ENCODE data around the gene ZNF385A. TPM values are rescaled to one million over a fixed set of nuclear protein-coding genes. Genes with fewer than 3 reads are reported as not detected.

The ZNF385A gene
- total and polyA plus RNA-seq, 2 donors (not counting 3 experiments of a cell fraction or from before 2014, with no cell fraction given), result 1.6 to 7.9 TPM

DNA sequence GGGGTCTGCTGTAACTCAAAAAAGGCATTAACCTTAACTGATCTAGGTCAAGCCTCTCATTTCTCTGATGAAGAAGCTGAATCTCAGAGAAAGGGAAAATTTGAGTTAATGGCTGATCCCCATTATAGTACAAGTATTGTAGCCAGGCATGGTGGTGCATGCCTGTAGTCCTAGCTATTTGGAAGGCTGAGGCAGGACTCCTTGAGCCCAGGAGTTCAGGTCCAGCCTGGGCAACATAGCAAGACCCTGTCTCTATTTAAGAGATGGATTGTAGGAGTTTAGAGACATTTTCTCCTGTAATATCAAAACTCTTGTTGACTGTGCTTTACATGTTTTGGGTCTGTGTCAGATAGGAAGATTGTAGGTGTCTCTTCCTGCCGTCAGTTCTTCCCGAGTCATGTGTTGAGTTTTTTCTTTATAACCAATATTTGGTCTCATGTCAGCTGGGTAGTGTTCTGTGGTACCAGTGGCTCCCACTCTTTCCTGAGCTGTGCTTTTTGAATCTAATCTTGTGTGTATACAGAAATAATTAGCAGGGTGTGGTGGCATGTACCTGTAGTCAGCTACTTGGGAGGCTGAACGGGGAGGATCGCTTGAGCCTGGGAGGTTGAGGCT, 51.0 kb downstream of the ZNF385A start:
- no peak overlapping the region for H3K27ac ChIP-seq (ENCODE audit: insufficient read depth, low read depth, low read length)
- no peak overlapping the region for H3K4me3 ChIP-seq (replicated peaks in 1 of 3; ENCODE audit: insufficient read depth in 1 of 3, low read depth in 1 of 3, low read length in 3 of 3)
- dilution Hi-C loops (cut with MboI; ENCODE audit: extremely low pct_ligation_motif_present, low sequenced_read_pairs) (no loop called here), intact Hi-C loops (cut with micrococcal nuclease) (no loop called here)
- no peaks in the 10 kb centered on the region for H3K9me3 ChIP-seq (replicated peaks; ENCODE audit: control insufficient read depth, insufficient read depth, low read length)
- CTCF ChIA-PET, result interaction anchor here (0.8 to 5.4 kb wide), 7 partner anchors 8 to 81 kb away, joined by 3 to 61 read pairs (median 3); partner anchors contain the start of gene COPZ1
- no peak for FAIRE-seq
- H2AFZ ChIP-seq (ENCODE audit: low read depth, low read length), result no peak overlapping the region
- no TSS peak for BruUV-seq (replicated peaks)
- peaks cover 23% of the 10 kb centered on the region for H3K4me1 ChIP-seq (ENCODE audit: control insufficient read depth, extremely low read depth, insufficient read depth, low read length)
- H3K9ac ChIP-seq (replicated peaks; ENCODE audit: extremely low read depth, insufficient read depth, low read length), result no peak overlapping the region
- no peaks in the 10 kb centered on the region for H3K36me3 ChIP-seq (ENCODE audit: control insufficient read depth in 2 of 2, extremely low read depth in 1 of 2, insufficient read depth in 2 of 2, low read length in 2 of 2)
- H3K4me2 ChIP-seq (ENCODE audit: insufficient read depth, low read length), result no peak overlapping the region
- no peak for DNase-seq (ENCODE audit: low read depth, low spot score)
- POLR2A ChIA-PET, result interaction anchor here (0.6 kb wide), 1 partner anchor 9 kb away, joined by 5 read pairs; the partner anchor contains the start of gene COPZ1
- no peaks in the 10 kb centered on the region for H3K9me1 ChIP-seq (replicated peaks; ENCODE audit: control insufficient read depth, extremely low read depth, insufficient read depth, low read length)
- TF ChIP-seq FOS (IDR thresholded peaks at IDR 0.05; ENCODE audit: borderline replicate concordance, insufficient read depth, low read length) (no peak), POLR2A (IDR thresholded peaks at IDR 0.05; ENCODE audit: low read depth, low read length) (no peak), JUN (IDR thresholded peaks at IDR 0.05; ENCODE audit: borderline replicate concordance, insufficient read depth, insufficient read length, low read depth) (no peak), POLR2AphosphoS5 (IDR thresholded peaks at IDR 0.05; ENCODE audit: insufficient read depth, low read depth, low read length) (no peak), EZH2 (IDR thresholded peaks at IDR 0.05; ENCODE audit: borderline replicate concordance, low read depth, low read length, severe bottlenecking) (no peak), MYC (IDR thresholded peaks at IDR 0.05; ENCODE audit: low read depth, low read length) (no peak), GATA2 (IDR thresholded peaks at IDR 0.05; ENCODE audit: insufficient read depth, insufficient read length, low read depth, low read length) (no peak)
- TF ChIP-seq, protein P1, sequence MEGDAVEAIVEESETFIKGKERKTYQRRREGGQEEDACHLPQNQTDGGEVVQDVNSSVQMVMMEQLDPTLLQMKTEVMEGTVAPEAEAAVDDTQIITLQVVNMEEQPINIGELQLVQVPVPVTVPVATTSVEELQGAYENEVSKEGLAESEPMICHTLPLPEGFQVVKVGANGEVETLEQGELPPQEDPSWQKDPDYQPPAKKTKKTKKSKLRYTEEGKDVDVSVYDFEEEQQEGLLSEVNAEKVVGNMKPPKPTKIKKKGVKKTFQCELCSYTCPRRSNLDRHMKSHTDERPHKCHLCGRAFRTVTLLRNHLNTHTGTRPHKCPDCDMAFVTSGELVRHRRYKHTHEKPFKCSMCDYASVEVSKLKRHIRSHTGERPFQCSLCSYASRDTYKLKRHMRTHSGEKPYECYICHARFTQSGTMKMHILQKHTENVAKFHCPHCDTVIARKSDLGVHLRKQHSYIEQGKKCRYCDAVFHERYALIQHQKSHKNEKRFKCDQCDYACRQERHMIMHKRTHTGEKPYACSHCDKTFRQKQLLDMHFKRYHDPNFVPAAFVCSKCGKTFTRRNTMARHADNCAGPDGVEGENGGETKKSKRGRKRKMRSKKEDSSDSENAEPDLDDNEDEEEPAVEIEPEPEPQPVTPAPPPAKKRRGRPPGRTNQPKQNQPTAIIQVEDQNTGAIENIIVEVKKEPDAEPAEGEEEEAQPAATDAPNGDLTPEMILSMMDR (IDR thresholded peaks at IDR 0.05; ENCODE audit: extremely low read depth in 1 of 2, insufficient read depth in 1 of 2, low read depth in 1 of 2, low read length in 2 of 2), result no peak
- TF ChIP-seq, protein P2, sequence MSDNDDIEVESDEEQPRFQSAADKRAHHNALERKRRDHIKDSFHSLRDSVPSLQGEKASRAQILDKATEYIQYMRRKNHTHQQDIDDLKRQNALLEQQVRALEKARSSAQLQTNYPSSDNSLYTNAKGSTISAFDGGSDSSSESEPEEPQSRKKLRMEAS (IDR thresholded peaks at IDR 0.05; ENCODE audit: insufficient read depth, insufficient read length), result no peak
- H3K79me2 ChIP-seq (ENCODE audit: control insufficient read depth, insufficient read depth, low read length), result peaks cover 31% of the 10 kb centered on the region
- H3K27me3 ChIP-seq (ENCODE audit: control insufficient read depth in 2 of 2, insufficient read depth in 2 of 2, low read length in 2 of 2), result no peaks in the 10 kb centered on the region
- no peaks in the 10 kb centered on the region for H4K20me1 ChIP-seq (replicated peaks; ENCODE audit: control insufficient read depth, extremely low read depth, insufficient read depth, low read length)

Measured in endothelial cell of umbilical vein (primary cell).